Tibial artery (tissue), 4 donors: ENCODE results near the gene TPGS2.

ENCODE experiments used
- DNase-seq, 2 donors: peaks; one replicate each; pipeline ENCODE4 v3.0.0-alpha.2; 2019
- H3K27ac ChIP-seq, 2 donors: fragments of 200-600 bp; sonication (generic) in 1 of 2; 1 replicate in 1 of 2; 2 replicates in 1 of 2; pipeline ENCODE4 v1.5.1; 2018 to 2019; ENCODE audit warnings: mild to moderate bottlenecking in 1 of 2
- H3K27me3 ChIP-seq, 2 donors: fragments of 200-600 bp; sonication (generic) in 1 of 2; one replicate each; pipeline versions ENCODE4 v1.5.1 to v1.6.0; 2016 to 2019
- H3K36me3 ChIP-seq, 3 donors: fragments of 200-600 bp; sonication (generic) in 2 of 3; one replicate each; pipeline ENCODE4 v1.5.1; 2016 to 2019; ENCODE audit warnings: mild to moderate bottlenecking in 2 of 3
- H3K4me1 ChIP-seq, 4 donors: fragments of 200-600 bp; sonication (generic) in 2 of 4; 1 replicate in 3 of 4; 2 replicates in 1 of 4; pipeline ENCODE4 v1.5.1; 2016 to 2019
- H3K4me3 ChIP-seq, 2 donors: fragments of 200-600 bp; sonication (generic) in 1 of 2; 1 replicate in 1 of 2; 2 replicates in 1 of 2; pipeline ENCODE4 v1.5.1; 2018 to 2019; ENCODE audit warnings: mild to moderate bottlenecking in 2 of 2
- H3K9me3 ChIP-seq, 3 donors: fragments of 200-600 bp; sonication (generic) in 1 of 3; one replicate each; pipeline ENCODE4 v1.5.1; 2016 to 2019
- intact Hi-C: fragments of 100-400 bp; cut with DNase I; formaldehyde crosslinking; loops from one replicate; pipeline ENCODE4 v1.15.0; 2023; ENCODE audit warnings: low total_unique reads
- TF ChIP-seq, protein P1 (sequence below), 2 experiments: fragments of 200-600 bp in 1 of 2; fragments of 450-650 bp in 1 of 2; IDR thresholded peaks; one replicate each; pipeline ENCODE4 v1.5.1; 2017 to 2019; ENCODE audit warnings: antibody characterized with exemption in 2 of 2, mild to moderate bottlenecking in 1 of 2, moderate library complexity in 1 of 2

The TPGS2 gene

DNA sequence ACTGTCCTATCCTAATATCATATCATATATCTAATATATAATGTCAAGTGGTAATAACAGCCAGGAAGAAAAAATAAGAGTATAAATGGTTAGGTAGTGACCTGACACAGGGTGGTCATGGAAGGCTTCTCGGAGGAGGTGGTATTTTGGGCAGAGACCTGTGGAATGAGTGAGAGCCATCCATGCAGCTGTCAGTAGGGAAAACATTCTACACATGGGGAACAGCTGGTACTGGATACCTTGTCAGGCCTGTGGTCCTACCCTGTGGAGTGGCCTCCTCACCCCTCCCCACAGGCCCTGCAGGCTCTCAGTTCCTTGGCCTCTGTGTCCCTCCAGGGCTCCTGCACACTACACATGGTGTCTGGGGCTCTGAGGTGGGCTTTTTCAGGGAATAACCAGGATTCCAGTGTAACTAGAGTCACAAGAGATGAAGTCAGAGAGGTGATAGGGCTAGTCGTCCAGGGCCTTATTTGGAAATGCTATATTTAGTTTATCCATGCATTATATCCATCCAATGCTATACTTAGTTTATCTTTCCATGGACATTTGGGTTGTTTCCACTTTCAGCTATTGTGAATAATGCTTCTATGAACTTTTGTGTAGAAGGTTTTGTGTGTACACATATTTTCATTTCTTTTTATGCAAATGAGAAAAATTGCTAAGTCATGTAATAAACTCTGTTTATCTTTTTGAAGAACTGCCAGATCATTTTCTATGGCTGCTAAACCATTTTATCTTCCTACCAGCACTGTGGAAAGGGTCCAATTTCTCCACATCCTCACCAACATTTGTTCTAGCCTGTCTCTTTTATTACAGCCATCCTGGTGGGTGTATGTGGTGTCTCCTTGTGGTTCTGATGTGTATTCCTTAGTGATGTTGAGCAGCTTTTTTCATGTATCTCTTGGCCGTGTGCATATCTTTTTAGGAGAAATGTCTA is 75.6 kb downstream of the TPGS2 start:
- H3K36me3 ChIP-seq: no peaks in the 10 kb centered on the region
- H3K4me1 ChIP-seq: peaks cover 0 to 23% (median 7%) of the 10 kb centered on the region in 4 donors
- H3K27me3 ChIP-seq: no peaks in the 10 kb centered on the region
- H3K9me3 ChIP-seq: no peaks in the 10 kb centered on the region
- TF ChIP-seq, protein P1, sequence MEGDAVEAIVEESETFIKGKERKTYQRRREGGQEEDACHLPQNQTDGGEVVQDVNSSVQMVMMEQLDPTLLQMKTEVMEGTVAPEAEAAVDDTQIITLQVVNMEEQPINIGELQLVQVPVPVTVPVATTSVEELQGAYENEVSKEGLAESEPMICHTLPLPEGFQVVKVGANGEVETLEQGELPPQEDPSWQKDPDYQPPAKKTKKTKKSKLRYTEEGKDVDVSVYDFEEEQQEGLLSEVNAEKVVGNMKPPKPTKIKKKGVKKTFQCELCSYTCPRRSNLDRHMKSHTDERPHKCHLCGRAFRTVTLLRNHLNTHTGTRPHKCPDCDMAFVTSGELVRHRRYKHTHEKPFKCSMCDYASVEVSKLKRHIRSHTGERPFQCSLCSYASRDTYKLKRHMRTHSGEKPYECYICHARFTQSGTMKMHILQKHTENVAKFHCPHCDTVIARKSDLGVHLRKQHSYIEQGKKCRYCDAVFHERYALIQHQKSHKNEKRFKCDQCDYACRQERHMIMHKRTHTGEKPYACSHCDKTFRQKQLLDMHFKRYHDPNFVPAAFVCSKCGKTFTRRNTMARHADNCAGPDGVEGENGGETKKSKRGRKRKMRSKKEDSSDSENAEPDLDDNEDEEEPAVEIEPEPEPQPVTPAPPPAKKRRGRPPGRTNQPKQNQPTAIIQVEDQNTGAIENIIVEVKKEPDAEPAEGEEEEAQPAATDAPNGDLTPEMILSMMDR (IDR thresholded peaks at IDR 0.05): no peak
- H3K4me3 ChIP-seq: no peak overlapping the region
- peak overlapping the region; percentile 2 to 40 for H3K27ac ChIP-seq
- intact Hi-C loops: loop anchor here (10.0 kb wide), 1 partner anchor 58 kb away; no protein-coding TSS in a partner anchor
- no peak for DNase-seq

DNA sequence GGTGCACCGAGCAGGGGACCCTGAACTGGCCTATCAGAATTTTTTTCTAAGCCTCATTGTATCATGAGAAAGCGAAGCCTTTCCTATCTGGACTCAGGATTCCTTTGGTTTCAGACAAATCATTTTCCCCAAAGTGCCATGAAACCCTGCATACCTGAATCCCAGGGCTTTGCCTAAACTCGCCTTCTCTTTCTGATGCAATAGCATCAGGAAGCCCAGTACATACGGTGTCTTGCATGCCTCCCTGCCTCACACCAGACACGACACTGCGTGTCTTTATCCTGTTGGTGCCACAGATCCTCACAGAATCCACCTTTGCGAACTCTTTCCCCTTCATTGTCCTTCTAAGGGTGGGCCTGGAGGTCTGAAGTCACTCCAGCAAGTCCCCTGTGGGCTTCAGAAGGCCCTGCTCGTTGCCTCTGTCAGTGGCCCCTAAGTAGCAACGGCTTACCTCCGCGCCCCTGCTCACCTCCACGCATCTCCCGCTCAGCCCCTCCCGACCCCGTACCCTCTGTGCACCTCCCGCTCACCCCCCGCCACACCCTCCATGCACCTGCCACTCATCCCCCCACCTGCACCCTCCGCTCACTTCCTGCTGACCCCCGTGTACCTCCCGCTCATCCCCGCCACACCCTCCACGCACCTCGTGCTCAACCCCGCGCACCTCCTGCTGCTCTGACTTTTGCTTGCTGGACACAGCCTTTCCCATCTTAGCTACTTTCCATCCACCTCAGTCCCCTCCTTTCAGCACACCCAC is 83.4 kb downstream of the TPGS2 start:
- H3K27ac ChIP-seq: no peak overlapping the region
- no peak overlapping the region for H3K4me3 ChIP-seq
- TF ChIP-seq, protein P1 (IDR thresholded peaks at IDR 0.05): no peak
- peaks cover 28 to 55% (median 34%) of the 10 kb centered on the region in 3 donors for H3K36me3 ChIP-seq
- no peak for DNase-seq
- intact Hi-C loops: no loop called here
- H3K4me1 ChIP-seq: no peaks in the 10 kb centered on the region
- no peaks in the 10 kb centered on the region for H3K9me3 ChIP-seq
- H3K27me3 ChIP-seq: no peaks in the 10 kb centered on the region

DNA sequence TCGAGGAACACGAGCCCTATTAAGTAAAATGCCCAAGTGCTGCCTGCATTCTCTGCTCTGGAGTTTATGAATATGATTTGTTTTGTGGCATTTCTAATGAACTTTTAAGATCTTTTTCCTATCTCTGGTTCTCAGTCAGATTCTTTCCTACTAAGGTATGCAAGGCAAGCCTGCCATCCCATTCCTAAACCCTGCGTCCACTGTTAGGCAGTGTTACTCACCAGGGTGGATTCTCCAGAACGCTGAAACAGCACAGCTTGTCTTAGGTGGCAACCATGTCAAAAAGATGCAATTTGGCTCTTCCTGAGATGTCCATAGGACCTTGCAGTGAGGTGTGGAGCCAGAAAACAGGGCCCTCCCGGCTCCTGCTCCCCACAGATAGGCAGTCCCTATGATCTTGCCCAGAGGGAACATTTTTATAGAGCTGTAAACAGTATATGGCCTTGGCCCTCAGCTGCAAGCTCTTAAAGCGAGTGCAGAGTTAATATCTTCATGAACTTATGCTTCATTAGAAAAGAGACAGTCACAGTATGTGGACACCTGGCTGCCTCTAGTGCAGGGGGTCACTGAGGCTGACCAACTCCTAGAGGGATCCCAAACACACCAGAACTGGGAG is 84.4 kb downstream of the TPGS2 start:
- DNase-seq: no peak
- Histone ChIP-seq H3K4me1 (no peaks in the 10 kb centered on the region), H3K36me3 (peaks cover 28 to 55% (median 34%) of the 10 kb centered on the region in 3 donors), H3K4me3 (no peak overlapping the region), H3K9me3 (no peaks in the 10 kb centered on the region), H3K27me3 (no peaks in the 10 kb centered on the region), H3K27ac (no peak overlapping the region)
- TF ChIP-seq, protein P1 (IDR thresholded peaks at IDR 0.05): no peak
- intact Hi-C loops: no loop called here
